ENCODE results near the gene UPF1. TPM values are rescaled to one million over a fixed set of nuclear protein-coding genes. Genes with fewer than 3 reads are reported as not detected.

The UPF1 gene
- 10 to 100 TPM; 59.8 to 83.6 (median 75.2) TPM for total RNA-seq

- Histone ChIP-seq H3K27me3 (no peaks in the 10 kb centered on the region), H3K9me3 (peaks cover 0 to 8% of the 10 kb centered on the region in 2 donors), H3K4me1 (no peaks in the 10 kb centered on the region), H3K36me3 (no peaks in the 10 kb centered on the region), H3K27ac (peak within 1 kb of the TSS; percentile 93 to 96), H3K4me3 (peak within 1 kb of the TSS; percentile 88 to 96 (median 92))
- intact Hi-C loops (cut with DNase I; ENCODE audit: low total_unique reads): no loop called here
- TF ChIP-seq CTCF (IDR thresholded peaks at IDR 0.05) (peak in 1 of 3 donors; percentile 30), POLR2AphosphoS5 (IDR thresholded peaks at IDR 0.05) (peak; percentile 13 to 81 (median 44)), POLR2A (IDR thresholded peaks at IDR 0.05) (no peak)
- peak; percentile 83 to 90 for DNase-seq (ENCODE audit: low spot score in 2 of 2)
Measured at GRCh38 chr19:18831524-18832305, at the start of gene UPF1. UPF1 (plus strand) TSS chr19:18831959; CDS start chr19:18832210, 251 bp downstream.

GRCh38 chr19:18782559-18783225 is 49.1 kb upstream of the UPF1 start:
- no peak for TF ChIP-seq CTCF (IDR thresholded peaks at IDR 0.05)
- TF ChIP-seq POLR2AphosphoS5 (IDR thresholded peaks at IDR 0.05): no peak
- no peak for TF ChIP-seq POLR2A (IDR thresholded peaks at IDR 0.05)
- DNase-seq (ENCODE audit: low spot score in 2 of 2): no peak

GRCh38 chr19:18783958-18784785 is 47.6 kb upstream of the UPF1 start:
- Histone ChIP-seq H3K27ac (no peak overlapping the region), H3K36me3 (no peaks in the 10 kb centered on the region), H3K4me3 (no peak overlapping the region), H3K27me3 (peaks cover 17 to 34% of the 10 kb centered on the region in 2 donors), H3K9me3 (no peaks in the 10 kb centered on the region), H3K4me1 (peaks cover 0 to 3% of the 10 kb centered on the region in 2 donors)
- no peak for DNase-seq (ENCODE audit: low spot score in 2 of 2)
- intact Hi-C loops (cut with DNase I; ENCODE audit: low total_unique reads): no loop called here
- no peak for TF ChIP-seq POLR2AphosphoS5 (IDR thresholded peaks at IDR 0.05)
- TF ChIP-seq POLR2A (IDR thresholded peaks at IDR 0.05): no peak
- TF ChIP-seq CTCF (IDR thresholded peaks at IDR 0.05): no peak

More at GRCh38 chr19:18782559-18783225, 49.1 kb upstream of the UPF1 start:
- Histone ChIP-seq H3K9me3 (no peaks in the 10 kb centered on the region), H3K27ac (no peak overlapping the region), H3K27me3 (peaks cover 6 to 19% of the 10 kb centered on the region in 2 donors), H3K36me3 (no peaks in the 10 kb centered on the region), H3K4me3 (no peak overlapping the region), H3K4me1 (no peaks in the 10 kb centered on the region)
- intact Hi-C loops (cut with DNase I; ENCODE audit: low total_unique reads): no loop called here

- H3K4me1 ChIP-seq: peaks cover under 1 to 9% of the 10 kb centered on the region in 2 donors
- intact Hi-C loops (cut with DNase I; ENCODE audit: low total_unique reads): no loop called here
- H3K27ac ChIP-seq: no peak overlapping the region
- H3K4me3 ChIP-seq: peak overlapping the region in 1 of 3 donors; percentile 46
- DNase-seq (ENCODE audit: low spot score in 2 of 2): no peak
- no peaks in the 10 kb centered on the region for H3K9me3 ChIP-seq
- peaks cover 23 to 40% of the 10 kb centered on the region in 2 donors for H3K27me3 ChIP-seq
- no peaks in the 10 kb centered on the region for H3K36me3 ChIP-seq
- TF ChIP-seq POLR2AphosphoS5 (IDR thresholded peaks at IDR 0.05): no peak
- TF ChIP-seq CTCF (IDR thresholded peaks at IDR 0.05): no peak
- no peak for TF ChIP-seq POLR2A (IDR thresholded peaks at IDR 0.05)
Measured at GRCh38 chr19:18784786-18785120, 47.0 kb upstream of the UPF1 start.
